Right lobe of liver (tissue), 6 donors: ENCODE data around the gene KLHL11. TPM values are rescaled to one million over a fixed set of nuclear protein-coding genes. Genes with fewer than 3 reads are reported as not detected.

Experiments used
- ATAC-seq, 4 donors: fragments of 200-7000 bp; cut with Tn5 transposase; one replicate each; pipeline ENCODE4 v1.9.1; 2020; ENCODE audit warnings: mild to moderate bottlenecking in 4 of 4, moderate library complexity in 4 of 4
- DNase-seq, 3 donors: peaks; one replicate each; pipeline ENCODE4 v3.0.0-alpha.2; 2020
- H3K27ac ChIP-seq, 3 donors: fragments of 200-600 bp; one replicate each; pipeline ENCODE4 v1.8.0; 2022
- H3K27me3 ChIP-seq, 2 donors: fragments of 200-600 bp; one replicate each; pipeline ENCODE4 v1.8.0; 2022
- H3K36me3 ChIP-seq, 4 donors: fragments of 200-600 bp; sonication (generic) in 1 of 4; one replicate each; pipeline versions ENCODE4 v1.5.1 to v1.8.0; 2017 to 2022; ENCODE audit warnings: control low read depth in 1 of 4
- H3K4me1 ChIP-seq, 4 donors: fragments of 200-600 bp; sonication (generic) in 1 of 4; one replicate each; pipeline versions ENCODE4 v1.5.1 to v1.8.0; 2017 to 2022; ENCODE audit warnings: control low read depth in 1 of 4
- H3K4me3 ChIP-seq, 3 donors: fragments of 200-600 bp; one replicate each; pipeline ENCODE4 v1.8.0; 2022
- H3K9me3 ChIP-seq, 4 donors: fragments of 200-600 bp; sonication (generic) in 1 of 4; one replicate each; pipeline versions ENCODE4 v1.5.1 to v1.8.0; 2017 to 2022; ENCODE audit warnings: control low read depth in 1 of 4
- CTCF ChIP-seq, 4 donors: fragments of 200-600 bp in 3 of 4; fragments of 450-650 bp in 1 of 4; IDR thresholded peaks; one replicate each; pipeline versions ENCODE4 v1.5.1 to v1.8.0; 2016 to 2022; ENCODE audit warnings: antibody characterized with exemption in 4 of 4, mild to moderate bottlenecking in 2 of 4
- POLR2A ChIP-seq: fragments of 450-650 bp; IDR thresholded peaks from one replicate; pipeline ENCODE4 v1.6.1; 2017; ENCODE audit warnings: antibody characterized with exemption, mild to moderate bottlenecking
- WGBS: methylation state at CpG from one replicate; pipeline ENCODE4 v1.1.6; 2018; ENCODE audit warnings: low coverage, low lambda C conversion rate; ENCODE audit not compliant: insufficient coverage; ENCODE audit errors: missing lambda C conversion rate; 5-methylcytosine and 5-hydroxymethylcytosine counted together
- intact Hi-C, 2 donors: fragments of 100-400 bp; cut with DNase I; formaldehyde crosslinking; loops; one replicate each; pipeline versions ENCODE4 v1.11.2 to v1.14.1; 2022
- total RNA-seq, 6 experiments: library from RNA; depleted of rRNA in 2 of 6; stranded (reverse); fragments of >200 nt in 2 of 6; fragmentation: NEBNext Ultra II Directional in 3 of 6; extraction: Animal tissue kit (Norgen Biotek cat#: 25700) in 3 of 6; gene quantifications; one replicate each; pipeline versions ENCODE4 v1.1.0 to v1.2.4, GENCODE V29; 2016 to 2023
- donor health status: DM: no; HTN: yes; CAD: no.
- donor health status: DM: no; HTN: no; CAD: no.
- donor health status: DM: no; HTN: no; CAD: no.
- donor health status: DM: no; HTN: yes; CAD: no.
- donor health status: DM: no; HTN: yes; CAD: no.

KLHL11 gene
- total RNA-seq, 6 experiments from 2014 or later, result 2.9 to 7.0 (median 5.7) TPM

GRCh38 chr17:41814195-41814594 lies 51.0 kb downstream of the KLHL11 start:
- H3K27ac ChIP-seq, result no peak overlapping the region
- H3K4me1 ChIP-seq, result peaks cover 0 to 10% (median 2%) of the 10 kb centered on the region in 4 donors
- 40% methylated on average over 1 of the region's 1 CpG for WGBS
- intact Hi-C loops, result loop anchor here (10.0 kb wide), 2 partner anchors 71 to 141 kb away; no protein-coding TSS in a partner anchor
- no peak for DNase-seq
- no peak for ATAC-seq
- H3K4me3 ChIP-seq, result no peak overlapping the region
- H3K9me3 ChIP-seq, result no peaks in the 10 kb centered on the region
- H3K36me3 ChIP-seq, result no peaks in the 10 kb centered on the region
- no peaks in the 10 kb centered on the region for H3K27me3 ChIP-seq
- no peak for TF ChIP-seq CTCF (IDR thresholded peaks at IDR 0.05)
- TF ChIP-seq POLR2A, result no peak

- no peak for TF ChIP-seq CTCF (IDR thresholded peaks at IDR 0.05)
- TF ChIP-seq POLR2A, result no peak
Measured at GRCh38 chr17:41813699-41814124, 51.5 kb downstream of the KLHL11 start.

GRCh38 chr17:41813152-41813680 lies 52.0 kb downstream of the KLHL11 start:
- 39% methylated on average over 4 of the region's 12 CpGs for WGBS
- Histone ChIP-seq H3K27ac (no peak overlapping the region), H3K9me3 (no peaks in the 10 kb centered on the region), H3K4me3 (peak overlapping the region; percentile 70 to 82 (median 80)), H3K27me3 (no peaks in the 10 kb centered on the region), H3K36me3 (no peaks in the 10 kb centered on the region), H3K4me1 (peaks cover 0 to 10% (median 2%) of the 10 kb centered on the region in 4 donors)
- ATAC-seq, result no peak
- intact Hi-C loops, result loop anchor here (10.0 kb wide), 2 partner anchors 72 to 142 kb away; no protein-coding TSS in a partner anchor
- DNase-seq, result no peak
- TF ChIP-seq CTCF (IDR thresholded peaks at IDR 0.05) (no peak), POLR2A (no peak)

More at GRCh38 chr17:41813699-41814124, 51.5 kb downstream of the KLHL11 start:
- no peak overlapping the region for H3K27ac ChIP-seq
- WGBS, result 80% methylated on average over 1 of the region's 9 CpGs
- ATAC-seq (no peak), DNase-seq (no peak)
- H3K9me3 ChIP-seq, result no peaks in the 10 kb centered on the region
- H3K4me3 ChIP-seq, result no peak overlapping the region
- H3K27me3 ChIP-seq, result no peaks in the 10 kb centered on the region
- peaks cover 0 to 10% (median 2%) of the 10 kb centered on the region in 4 donors for H3K4me1 ChIP-seq
- no peaks in the 10 kb centered on the region for H3K36me3 ChIP-seq
- intact Hi-C loops, result loop anchor here (10.0 kb wide), 2 partner anchors 71 to 141 kb away; no protein-coding TSS in a partner anchor

- H3K4me1 ChIP-seq, result peaks cover 0 to 10% (median 2%) of the 10 kb centered on the region in 4 donors
- no peaks in the 10 kb centered on the region for H3K27me3 ChIP-seq
- DNase-seq (peak in 2 of 3 donors; percentile 46 to 56), ATAC-seq (peak; percentile 2 to 36 (median 16))
- H3K4me3 ChIP-seq, result peak within 1 kb of the TSS; percentile 70 to 82 (median 80)
- intact Hi-C loops, result loop anchor here (10.0 kb wide), 2 partner anchors 72 to 142 kb away; no protein-coding TSS in a partner anchor
- no peak within 1 kb of the TSS for H3K27ac ChIP-seq
- no peaks in the 10 kb centered on the region for H3K9me3 ChIP-seq
- TF ChIP-seq POLR2A (no peak), CTCF (IDR thresholded peaks at IDR 0.05) (no peak)
- H3K36me3 ChIP-seq, result no peaks in the 10 kb centered on the region
- 4% methylated on average over 18 of the region's 35 CpGs for WGBS
Measured at GRCh38 chr17:41812381-41813151, 52.7 kb downstream of the KLHL11 start, which contains the start of gene FKBP10. Gene FKBP10 (plus strand): TSS chr17:41813004. CDS start chr17:41813035, 31 bp downstream.
